ENCODE results near the gene HOXC12.

HOXC12 gene

DNA sequence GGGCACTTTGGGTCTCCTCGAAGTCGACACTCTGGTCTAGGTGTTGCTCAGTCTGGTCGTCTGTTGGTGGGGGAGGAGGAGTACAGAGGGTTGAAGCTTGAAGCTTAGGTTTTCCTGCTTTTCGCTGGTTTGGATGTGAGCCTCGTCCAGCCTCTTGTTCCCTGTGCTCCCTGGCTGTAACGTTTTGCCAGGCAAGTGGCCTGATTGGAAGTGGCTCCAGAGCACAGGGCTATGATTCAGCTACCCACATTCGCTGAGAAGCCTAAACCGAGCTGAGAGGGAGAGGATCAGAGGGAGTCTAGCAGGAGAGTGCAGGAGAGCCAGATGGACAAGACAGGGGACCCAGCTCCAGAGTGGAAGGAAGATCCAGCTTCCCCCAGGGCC is 36.4 kb downstream of the HOXC12 start:
- Histone ChIP-seq H3F3A (ENCODE audit: insufficient read depth, low read length) (no peaks in the 10 kb centered on the region), H3K4me1 (ENCODE audit: insufficient read depth, low read length, severe bottlenecking) (peaks cover 4% of the 10 kb centered on the region), H3K27ac (ENCODE audit: low read depth, low read length, poor library complexity, severe bottlenecking) (no peak overlapping the region), H3K27me3 (ENCODE audit: insufficient read depth, low read length) (peaks cover 6% of the 10 kb centered on the region; the same call in 1 of the 2 replicates), H3K4me2 (ENCODE audit: low read length) (no peak overlapping the region), H3K36me3 (ENCODE audit: insufficient read depth, low read length) (no peaks in the 10 kb centered on the region), H3K79me2 (ENCODE audit: insufficient read depth, low read length) (no peaks in the 10 kb centered on the region), H3K9me2 (ENCODE audit: low read depth, low read length) (no peaks in the 10 kb centered on the region), H3K9ac (ENCODE audit: low read length) (no peak overlapping the region), H3K9me3 (ENCODE audit: low read length) (no peaks in the 10 kb centered on the region), H4K20me1 (ENCODE audit: insufficient read depth, low read length) (no peaks in the 10 kb centered on the region), H3K4me3 (ENCODE audit: low read depth, low read length, poor library complexity, severe bottlenecking) (no peak overlapping the region), H2AFZ (ENCODE audit: low read length) (no peak overlapping the region)
- TF ChIP-seq EZH2 (IDR thresholded peaks at IDR 0.05; ENCODE audit: borderline replicate concordance, low read length) = no peak
- TF ChIP-seq, protein P1, sequence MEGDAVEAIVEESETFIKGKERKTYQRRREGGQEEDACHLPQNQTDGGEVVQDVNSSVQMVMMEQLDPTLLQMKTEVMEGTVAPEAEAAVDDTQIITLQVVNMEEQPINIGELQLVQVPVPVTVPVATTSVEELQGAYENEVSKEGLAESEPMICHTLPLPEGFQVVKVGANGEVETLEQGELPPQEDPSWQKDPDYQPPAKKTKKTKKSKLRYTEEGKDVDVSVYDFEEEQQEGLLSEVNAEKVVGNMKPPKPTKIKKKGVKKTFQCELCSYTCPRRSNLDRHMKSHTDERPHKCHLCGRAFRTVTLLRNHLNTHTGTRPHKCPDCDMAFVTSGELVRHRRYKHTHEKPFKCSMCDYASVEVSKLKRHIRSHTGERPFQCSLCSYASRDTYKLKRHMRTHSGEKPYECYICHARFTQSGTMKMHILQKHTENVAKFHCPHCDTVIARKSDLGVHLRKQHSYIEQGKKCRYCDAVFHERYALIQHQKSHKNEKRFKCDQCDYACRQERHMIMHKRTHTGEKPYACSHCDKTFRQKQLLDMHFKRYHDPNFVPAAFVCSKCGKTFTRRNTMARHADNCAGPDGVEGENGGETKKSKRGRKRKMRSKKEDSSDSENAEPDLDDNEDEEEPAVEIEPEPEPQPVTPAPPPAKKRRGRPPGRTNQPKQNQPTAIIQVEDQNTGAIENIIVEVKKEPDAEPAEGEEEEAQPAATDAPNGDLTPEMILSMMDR (IDR thresholded peaks at IDR 0.05; ENCODE audit: low read length) = no peak

DNA sequence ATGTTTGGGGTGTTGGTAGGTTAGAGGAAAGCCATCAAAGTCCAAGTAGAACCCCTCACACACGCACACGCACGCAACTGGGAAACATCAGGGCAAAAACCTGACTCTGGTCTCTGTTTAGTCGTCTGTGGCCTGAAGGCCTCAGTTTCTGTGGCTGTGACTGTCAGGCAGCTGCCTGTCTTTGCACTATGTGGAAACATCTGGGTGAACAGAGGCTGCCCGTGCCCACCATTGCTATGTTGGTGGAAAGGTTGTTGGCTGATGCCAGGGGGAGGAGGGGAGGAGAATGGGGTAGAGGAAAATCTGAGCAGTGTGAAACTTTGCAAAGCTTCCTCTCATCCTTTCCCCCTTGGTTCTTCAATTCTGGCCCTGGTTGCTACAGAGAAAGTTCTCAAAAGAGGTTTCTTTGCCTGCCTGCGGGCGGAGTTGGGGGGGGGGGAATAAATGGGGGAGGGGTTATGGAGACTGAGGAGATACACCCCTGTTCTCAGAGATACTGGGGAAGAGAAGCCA is 37.7 kb downstream of the HOXC12 start:
- no peak overlapping the region for H3K4me3 ChIP-seq (ENCODE audit: low read depth, low read length, poor library complexity, severe bottlenecking)
- H4K20me1 ChIP-seq (ENCODE audit: insufficient read depth, low read length) = no peaks in the 10 kb centered on the region
- H3F3A ChIP-seq (ENCODE audit: insufficient read depth, low read length) = no peaks in the 10 kb centered on the region
- no peaks in the 10 kb centered on the region for H3K9me3 ChIP-seq (ENCODE audit: low read length)
- H3K27ac ChIP-seq (ENCODE audit: low read depth, low read length, poor library complexity, severe bottlenecking) = no peak overlapping the region
- no peak overlapping the region for H3K9ac ChIP-seq (ENCODE audit: low read length)
- H3K79me2 ChIP-seq (ENCODE audit: insufficient read depth, low read length) = no peaks in the 10 kb centered on the region
- TF ChIP-seq, protein P1 (IDR thresholded peaks at IDR 0.05; ENCODE audit: low read length) = no peak
- H3K4me1 ChIP-seq (ENCODE audit: insufficient read depth, low read length, severe bottlenecking) = peaks cover 4% of the 10 kb centered on the region
- H3K27me3 ChIP-seq (ENCODE audit: insufficient read depth, low read length) = peaks cover 16% of the 10 kb centered on the region
- H3K9me2 ChIP-seq (ENCODE audit: low read depth, low read length) = no peaks in the 10 kb centered on the region
- no peak overlapping the region for H3K4me2 ChIP-seq (ENCODE audit: low read length)
- H3K36me3 ChIP-seq (ENCODE audit: insufficient read depth, low read length) = no peaks in the 10 kb centered on the region
- H2AFZ ChIP-seq (ENCODE audit: low read length) = no peak overlapping the region

DNA sequence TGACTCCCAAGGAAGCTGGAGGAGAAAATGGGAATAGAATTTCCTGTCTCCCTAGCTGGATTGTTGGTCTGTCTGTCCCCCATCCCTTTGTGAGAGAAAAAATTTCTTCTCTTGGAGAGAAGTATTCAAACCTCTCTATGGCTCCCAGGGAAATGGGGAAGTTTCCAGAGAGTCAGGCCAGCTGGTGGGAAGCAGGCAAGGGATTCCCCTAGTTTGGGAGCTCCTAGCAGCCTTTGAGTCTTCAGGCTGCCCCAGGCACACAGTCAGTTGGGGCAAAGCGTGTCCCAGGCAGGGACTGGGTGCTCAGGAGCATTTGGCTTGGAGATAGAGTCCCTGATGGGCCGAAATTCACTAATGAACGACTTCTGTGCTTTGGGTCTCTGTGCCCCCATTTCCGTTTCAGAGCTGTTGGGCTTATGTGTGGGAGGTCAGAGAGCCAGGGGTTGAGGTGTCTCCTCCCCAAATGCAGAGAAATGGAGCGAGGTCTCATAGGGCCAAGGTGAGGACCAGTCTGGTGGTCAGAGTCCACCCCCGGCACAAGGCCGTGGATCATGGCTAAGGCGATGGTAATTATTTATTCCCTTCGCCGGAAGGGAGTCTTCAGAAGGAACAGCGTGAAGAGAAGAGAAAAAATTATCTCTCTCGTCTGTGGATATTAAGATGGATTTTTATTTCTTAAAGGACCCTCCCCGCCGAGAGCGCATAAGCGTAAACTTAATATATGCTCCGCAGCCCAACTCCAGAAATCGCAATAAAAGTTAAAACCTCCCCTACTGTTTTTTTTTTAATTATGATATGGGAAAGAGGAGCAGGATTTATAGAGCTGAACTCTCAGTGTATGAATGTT is 38.7 kb downstream of the HOXC12 start:
- peaks cover 19% of the 10 kb centered on the region for H3K27me3 ChIP-seq (ENCODE audit: insufficient read depth, low read length)
- H3K27ac ChIP-seq (ENCODE audit: low read depth, low read length, poor library complexity, severe bottlenecking) = no peak overlapping the region
- no peaks in the 10 kb centered on the region for H3K36me3 ChIP-seq (ENCODE audit: insufficient read depth, low read length)
- no peaks in the 10 kb centered on the region for H3K9me3 ChIP-seq (ENCODE audit: low read length)
- no peak overlapping the region for H2AFZ ChIP-seq (ENCODE audit: low read length)
- no peaks in the 10 kb centered on the region for H3F3A ChIP-seq (ENCODE audit: insufficient read depth, low read length)
- peaks cover 4% of the 10 kb centered on the region for H3K4me1 ChIP-seq (ENCODE audit: insufficient read depth, low read length, severe bottlenecking)
- H3K79me2 ChIP-seq (ENCODE audit: insufficient read depth, low read length) = no peaks in the 10 kb centered on the region
- TF ChIP-seq EZH2 (IDR thresholded peaks at IDR 0.05; ENCODE audit: borderline replicate concordance, low read length) = no peak
- TF ChIP-seq, protein P1 (IDR thresholded peaks at IDR 0.05; ENCODE audit: low read length) = no peak
- H3K9me2 ChIP-seq (ENCODE audit: low read depth, low read length) = no peaks in the 10 kb centered on the region
- H3K4me3 ChIP-seq (ENCODE audit: low read depth, low read length, poor library complexity, severe bottlenecking) = no peak overlapping the region
- H3K9ac ChIP-seq (ENCODE audit: low read length) = no peak overlapping the region
- no peaks in the 10 kb centered on the region for H4K20me1 ChIP-seq (ENCODE audit: insufficient read depth, low read length)
- H3K4me2 ChIP-seq (ENCODE audit: low read length) = no peak overlapping the region

All from OCI-LY1 (cell line).